Fibroblast of villous mesenchyme (primary cell): Measurements from ENCODE around the gene CLDN18. TPM values are rescaled to one million over a fixed set of nuclear protein-coding genes. Genes with fewer than 3 reads are reported as not detected.

ENCODE experiments used
- DNase-seq: peaks from one replicate; pipeline ENCODE4 v3.0.0-alpha.2; 2010; ENCODE audit warnings: low read depth
- H3K4me3 ChIP-seq: 2 replicates; pipeline ENCODE4 v1.5.1; 2011; ENCODE audit warnings: low read depth, mild to moderate bottlenecking, low read length
- total RNA-seq: library from RNA; depleted of rRNA; stranded (reverse); fragments of >200 nt; gene quantifications from 2 replicates; pipeline ENCODE4 v1.2.3, GENCODE V29; 2012
- TF ChIP-seq, protein P1 (sequence below): IDR thresholded peaks from 2 replicates; pipeline ENCODE4 v1.5.1; 2012; ENCODE audit warnings: low read depth, mild to moderate bottlenecking, low read length; ENCODE audit not compliant: insufficient read depth

The CLDN18 gene
- total RNA-seq, 1 donor, result not detected

DNA sequence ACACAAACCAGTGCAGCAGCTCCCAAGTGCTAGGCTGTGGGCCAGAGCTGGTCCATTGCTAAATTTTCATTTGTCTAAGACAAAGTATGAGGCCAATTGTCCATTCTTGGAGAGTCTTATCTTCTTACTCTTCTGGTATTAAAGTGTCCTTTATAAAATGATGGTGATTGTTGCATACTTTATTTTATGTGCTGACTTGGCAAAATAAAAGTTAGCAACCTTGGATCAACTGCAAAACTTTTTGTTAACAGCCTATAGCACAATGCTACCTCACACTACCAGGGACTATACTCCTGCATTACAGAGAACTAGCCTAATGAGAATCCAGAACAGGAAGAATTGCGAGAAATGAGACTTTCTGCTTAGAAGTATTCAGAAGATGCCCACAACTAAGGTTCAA is 44.1 kb downstream of the CLDN18 start:
- no peak for DNase-seq
- no peak overlapping the region for H3K4me3 ChIP-seq
- TF ChIP-seq, protein P1, sequence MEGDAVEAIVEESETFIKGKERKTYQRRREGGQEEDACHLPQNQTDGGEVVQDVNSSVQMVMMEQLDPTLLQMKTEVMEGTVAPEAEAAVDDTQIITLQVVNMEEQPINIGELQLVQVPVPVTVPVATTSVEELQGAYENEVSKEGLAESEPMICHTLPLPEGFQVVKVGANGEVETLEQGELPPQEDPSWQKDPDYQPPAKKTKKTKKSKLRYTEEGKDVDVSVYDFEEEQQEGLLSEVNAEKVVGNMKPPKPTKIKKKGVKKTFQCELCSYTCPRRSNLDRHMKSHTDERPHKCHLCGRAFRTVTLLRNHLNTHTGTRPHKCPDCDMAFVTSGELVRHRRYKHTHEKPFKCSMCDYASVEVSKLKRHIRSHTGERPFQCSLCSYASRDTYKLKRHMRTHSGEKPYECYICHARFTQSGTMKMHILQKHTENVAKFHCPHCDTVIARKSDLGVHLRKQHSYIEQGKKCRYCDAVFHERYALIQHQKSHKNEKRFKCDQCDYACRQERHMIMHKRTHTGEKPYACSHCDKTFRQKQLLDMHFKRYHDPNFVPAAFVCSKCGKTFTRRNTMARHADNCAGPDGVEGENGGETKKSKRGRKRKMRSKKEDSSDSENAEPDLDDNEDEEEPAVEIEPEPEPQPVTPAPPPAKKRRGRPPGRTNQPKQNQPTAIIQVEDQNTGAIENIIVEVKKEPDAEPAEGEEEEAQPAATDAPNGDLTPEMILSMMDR, result no peak

DNA sequence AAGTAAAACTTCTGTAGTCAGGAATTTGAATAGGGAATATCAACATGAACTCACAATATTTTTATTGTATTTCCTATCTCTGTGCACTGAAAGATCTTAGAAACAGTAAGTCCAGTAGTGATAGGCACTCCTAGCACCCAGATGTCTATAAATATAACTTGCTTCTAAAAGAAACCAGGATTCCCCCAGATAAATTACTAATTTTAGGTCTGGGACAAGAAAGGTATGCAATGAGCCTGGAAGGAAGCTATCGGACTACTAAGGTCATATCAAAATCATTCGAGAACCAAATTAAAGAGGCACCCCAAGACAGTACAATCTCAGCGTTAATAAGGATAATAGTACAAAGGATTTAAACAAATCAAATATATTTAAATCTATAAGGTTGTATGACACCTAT is 47.4 kb downstream of the CLDN18 start:
- no peak overlapping the region for H3K4me3 ChIP-seq
- no peak for DNase-seq
- TF ChIP-seq, protein P1, result no peak

DNA sequence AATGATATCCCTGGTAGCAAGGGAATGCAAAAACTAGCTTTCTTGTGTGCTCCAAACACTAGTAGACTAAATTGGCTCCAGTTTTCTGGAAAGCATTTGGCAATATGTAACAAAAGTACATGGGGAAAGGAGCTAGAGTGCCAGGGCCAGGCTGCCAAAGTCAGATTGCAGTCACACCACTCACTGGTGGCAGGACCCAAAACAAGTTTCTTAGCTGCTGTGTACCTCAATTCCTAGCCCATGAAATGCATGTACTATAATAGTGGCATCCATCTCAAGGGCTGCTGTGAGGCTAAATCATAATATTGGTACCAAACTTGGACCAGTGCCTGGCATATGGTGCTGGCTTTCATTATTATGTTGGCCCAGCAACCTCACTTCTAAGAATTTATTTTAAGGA is 49.3 kb downstream of the CLDN18 start:
- no peak overlapping the region for H3K4me3 ChIP-seq
- TF ChIP-seq, protein P1, result no peak
- no peak for DNase-seq

DNA sequence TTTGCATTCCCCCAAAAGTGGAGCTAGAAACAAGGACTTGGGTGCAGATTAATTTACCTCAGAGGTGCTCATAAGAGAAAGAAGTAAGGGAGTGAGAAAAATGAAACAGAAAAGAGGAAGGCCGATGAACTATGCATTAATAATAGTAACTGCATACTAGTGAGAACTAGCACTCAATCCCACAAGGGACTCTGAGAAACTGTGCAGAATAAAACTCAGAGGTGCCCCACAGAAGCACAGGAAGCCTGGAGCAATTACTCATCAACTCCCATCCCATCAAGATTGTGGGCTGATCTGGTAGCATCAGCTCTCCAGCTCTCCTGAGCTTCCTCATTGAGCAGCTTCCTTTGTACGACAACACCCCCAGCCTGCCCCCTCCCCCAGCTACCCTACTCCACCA is 50.8 kb downstream of the CLDN18 start:
- DNase-seq, result no peak
- TF ChIP-seq, protein P1, result no peak
- H3K4me3 ChIP-seq, result no peak overlapping the region

DNA sequence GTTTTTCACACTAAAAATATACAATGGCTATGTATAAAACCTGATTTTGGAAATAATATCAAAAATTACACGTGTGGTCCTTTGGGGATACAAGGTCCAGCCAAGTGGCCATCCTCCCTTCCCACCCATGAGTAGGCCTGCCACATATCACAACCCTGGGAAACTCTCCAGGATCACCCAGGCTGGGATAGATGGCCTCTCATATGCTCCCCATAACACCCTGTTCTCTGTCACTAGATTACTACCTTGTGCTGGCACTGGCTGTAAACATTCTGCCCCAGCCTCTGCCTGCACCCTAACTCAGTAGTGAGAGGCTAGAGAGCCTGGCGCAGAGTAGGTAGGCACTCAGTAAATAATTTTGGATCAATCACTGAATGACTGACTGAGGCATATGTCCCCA is 52.1 kb downstream of the CLDN18 start:
- DNase-seq, result no peak
- TF ChIP-seq, protein P1, result no peak
- H3K4me3 ChIP-seq, result no peak overlapping the region

DNA sequence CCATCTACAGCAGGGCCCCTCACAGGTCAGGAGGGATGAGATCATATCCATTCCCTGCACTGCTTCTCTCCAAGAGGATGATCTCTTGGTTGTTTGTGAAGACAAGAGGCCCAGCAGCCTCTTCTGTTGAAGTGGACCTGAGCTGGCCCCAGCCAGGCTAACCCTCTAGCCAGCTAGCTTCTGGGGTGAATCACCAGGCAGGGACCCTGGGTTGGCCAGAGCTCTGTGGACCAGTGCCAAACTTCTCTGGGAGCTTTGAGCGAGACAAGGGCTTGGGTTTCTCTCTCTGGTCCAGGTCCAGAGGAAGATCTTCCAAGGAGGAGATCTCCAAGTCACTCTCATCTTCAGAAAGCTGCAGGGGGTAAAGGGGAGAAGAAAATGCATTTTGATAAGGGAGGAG is 52.7 kb downstream of the CLDN18 start:
- TF ChIP-seq, protein P1, result no peak
- no peak overlapping the region for H3K4me3 ChIP-seq
- no peak for DNase-seq

DNA sequence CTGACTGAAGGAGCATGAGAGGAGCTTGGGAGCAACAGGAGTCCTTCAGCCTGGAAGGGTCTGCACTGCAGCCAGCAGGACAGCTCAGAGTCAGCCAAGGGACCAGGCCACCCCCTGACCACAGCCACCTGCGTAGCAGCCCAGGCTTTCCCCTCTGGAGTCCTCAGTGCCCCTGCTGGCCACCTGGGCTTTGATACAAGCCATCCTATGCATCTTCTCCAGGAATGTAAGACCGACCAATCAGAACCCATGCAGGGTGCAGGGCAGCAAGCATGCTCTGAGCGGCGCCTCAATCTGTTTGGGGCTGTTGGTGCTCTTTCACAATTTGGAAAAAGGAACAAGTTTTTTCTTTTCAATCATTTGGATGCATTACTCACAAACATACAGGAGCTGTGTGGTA is 53.5 kb downstream of the CLDN18 start:
- no peak for DNase-seq
- TF ChIP-seq, protein P1, result no peak
- H3K4me3 ChIP-seq, result no peak overlapping the region
